GM12801 (cell line): ENCODE results near the gene RRAS.

Experiments
- TF ChIP-seq, protein P1 (sequence below): IDR thresholded peaks from one replicate; pipeline ENCODE4 v1.5.1; 2011; ENCODE audit warnings: control low read depth; ENCODE audit not compliant: insufficient read length; ENCODE audit errors: extremely low read depth

The RRAS gene

DNA sequence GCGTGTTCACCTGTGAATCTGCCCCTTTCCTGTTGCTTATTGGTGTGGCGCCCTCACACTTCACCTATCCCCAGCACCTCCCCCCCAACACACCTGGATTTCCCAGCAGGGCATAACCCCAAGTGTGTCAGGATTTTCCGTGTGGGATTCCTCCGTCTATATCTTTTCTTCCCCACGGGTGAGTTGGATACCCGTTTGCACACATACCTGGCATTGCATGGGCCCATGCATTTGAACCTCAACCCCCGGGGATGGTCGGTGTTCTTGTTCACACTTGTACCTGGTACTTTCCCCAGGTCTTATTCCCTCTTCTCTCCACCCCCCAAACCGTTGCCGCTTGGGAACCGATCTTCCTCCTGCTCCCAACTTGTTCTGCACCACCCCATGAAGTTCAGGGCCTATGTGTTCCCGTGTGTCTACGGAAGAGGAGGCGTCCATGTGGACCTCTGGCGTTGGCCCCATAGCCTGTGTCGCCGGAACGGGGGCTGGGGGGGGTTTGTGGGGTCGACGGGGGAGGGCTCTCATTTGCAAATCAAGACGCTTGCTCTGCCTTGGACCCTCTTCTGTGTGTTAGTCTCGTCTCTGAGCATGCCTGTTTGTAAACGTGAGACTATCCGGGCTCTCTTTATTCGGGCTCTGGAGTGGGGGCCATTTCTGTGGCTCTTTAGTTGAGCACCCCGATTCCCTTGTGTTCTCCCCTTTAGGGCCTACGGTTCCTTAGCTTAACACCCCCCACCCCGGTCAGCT lies 47.3 kb downstream of the RRAS start:
- TF ChIP-seq, protein P1, sequence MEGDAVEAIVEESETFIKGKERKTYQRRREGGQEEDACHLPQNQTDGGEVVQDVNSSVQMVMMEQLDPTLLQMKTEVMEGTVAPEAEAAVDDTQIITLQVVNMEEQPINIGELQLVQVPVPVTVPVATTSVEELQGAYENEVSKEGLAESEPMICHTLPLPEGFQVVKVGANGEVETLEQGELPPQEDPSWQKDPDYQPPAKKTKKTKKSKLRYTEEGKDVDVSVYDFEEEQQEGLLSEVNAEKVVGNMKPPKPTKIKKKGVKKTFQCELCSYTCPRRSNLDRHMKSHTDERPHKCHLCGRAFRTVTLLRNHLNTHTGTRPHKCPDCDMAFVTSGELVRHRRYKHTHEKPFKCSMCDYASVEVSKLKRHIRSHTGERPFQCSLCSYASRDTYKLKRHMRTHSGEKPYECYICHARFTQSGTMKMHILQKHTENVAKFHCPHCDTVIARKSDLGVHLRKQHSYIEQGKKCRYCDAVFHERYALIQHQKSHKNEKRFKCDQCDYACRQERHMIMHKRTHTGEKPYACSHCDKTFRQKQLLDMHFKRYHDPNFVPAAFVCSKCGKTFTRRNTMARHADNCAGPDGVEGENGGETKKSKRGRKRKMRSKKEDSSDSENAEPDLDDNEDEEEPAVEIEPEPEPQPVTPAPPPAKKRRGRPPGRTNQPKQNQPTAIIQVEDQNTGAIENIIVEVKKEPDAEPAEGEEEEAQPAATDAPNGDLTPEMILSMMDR: no peak

DNA sequence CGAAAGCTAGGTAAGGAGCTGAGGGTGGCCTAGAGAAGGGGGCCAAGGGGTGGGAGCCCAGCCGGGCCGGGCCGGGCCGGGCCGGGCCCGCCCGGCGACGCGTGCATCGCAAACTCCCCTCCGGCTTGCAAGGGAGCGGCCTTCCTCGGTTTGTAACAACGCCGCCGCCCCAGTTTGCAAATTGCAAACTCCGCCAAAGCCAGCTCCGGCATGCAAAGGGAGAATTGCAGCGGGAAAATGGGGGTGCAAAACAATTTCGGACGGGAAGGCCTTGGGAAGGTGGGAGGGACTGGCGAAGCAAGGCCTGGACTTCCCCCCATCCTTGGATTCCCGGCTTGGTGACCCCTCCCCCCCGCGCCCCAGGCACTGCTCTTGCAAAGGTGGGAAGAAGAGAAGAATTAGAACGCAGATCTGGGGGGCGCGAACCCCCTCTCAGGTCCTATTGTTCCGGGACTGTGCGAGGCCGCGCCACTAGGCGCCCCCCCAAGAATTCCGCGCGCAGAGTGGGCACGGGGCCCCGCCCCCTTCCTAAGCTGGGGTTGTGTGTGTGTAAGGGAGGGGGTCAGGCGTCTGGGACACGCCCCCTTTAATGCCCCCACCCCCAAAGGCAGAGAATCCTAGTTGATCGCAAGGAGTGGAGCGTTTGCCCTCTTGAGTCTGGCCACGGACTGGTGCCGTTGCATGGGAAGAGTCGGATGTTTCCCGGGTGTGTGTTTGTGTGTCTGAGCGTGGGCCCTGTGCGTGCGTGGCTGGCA lies 48.0 kb downstream of the RRAS start:
- TF ChIP-seq, protein P1: no peak

- TF ChIP-seq, protein P1: no peak
These were observed 48.8 kb downstream of the RRAS start, which contains the start of gene PRR12 for GRCh38 chr19:49590971-49591730. Gene PRR12, plus strand, starts transcription at chr19:49591182. Its CDS starts 473 bp downstream, at chr19:49591655.

DNA sequence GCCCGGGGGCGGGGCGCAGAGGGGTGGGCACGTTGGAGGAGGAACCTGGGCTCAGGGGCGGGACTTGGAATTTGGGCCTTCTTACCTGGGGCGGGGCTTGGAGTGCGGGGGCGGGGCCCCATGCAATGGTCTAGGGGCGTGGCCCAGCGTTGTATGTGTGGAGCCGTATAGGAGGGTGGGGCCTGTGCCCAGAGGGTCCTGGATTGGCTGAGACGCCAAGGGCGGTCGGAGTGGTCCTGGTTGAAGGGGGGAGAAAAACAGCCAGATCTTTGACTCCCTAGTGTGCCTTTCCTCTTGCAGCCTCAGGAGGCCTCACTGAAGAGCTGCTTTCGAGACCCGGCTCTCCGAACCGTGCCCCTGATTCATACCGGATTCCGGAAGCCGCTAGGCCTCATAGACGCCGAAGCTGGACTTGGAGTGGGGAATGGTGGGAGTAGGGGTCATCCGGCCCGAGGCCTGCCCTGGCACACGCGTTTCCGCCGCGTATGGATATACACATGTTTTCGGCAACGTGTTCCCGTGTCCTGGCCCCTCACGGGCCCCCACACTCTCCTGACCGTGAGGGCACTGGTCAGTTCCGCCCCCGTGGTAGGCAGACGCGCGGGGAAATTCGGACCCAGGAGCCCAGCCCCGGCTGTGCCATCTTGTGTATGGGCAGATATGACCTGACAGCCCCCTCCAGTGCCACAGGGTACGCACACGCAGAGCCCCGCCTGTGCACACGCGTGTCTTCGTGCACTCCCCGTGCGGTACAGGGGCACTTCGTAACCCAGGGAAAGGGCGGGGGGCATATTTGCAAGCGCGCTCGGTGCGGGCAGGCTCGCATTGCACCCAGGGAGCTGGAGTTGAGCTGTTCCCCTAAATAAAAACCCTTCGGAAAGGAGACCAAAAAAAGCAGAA lies 49.6 kb downstream of the RRAS start:
- TF ChIP-seq, protein P1: no peak

GRCh38 chr19:49589502-49589905 lies 50.4 kb downstream of the RRAS start:
- TF ChIP-seq, protein P1: no peak

DNA sequence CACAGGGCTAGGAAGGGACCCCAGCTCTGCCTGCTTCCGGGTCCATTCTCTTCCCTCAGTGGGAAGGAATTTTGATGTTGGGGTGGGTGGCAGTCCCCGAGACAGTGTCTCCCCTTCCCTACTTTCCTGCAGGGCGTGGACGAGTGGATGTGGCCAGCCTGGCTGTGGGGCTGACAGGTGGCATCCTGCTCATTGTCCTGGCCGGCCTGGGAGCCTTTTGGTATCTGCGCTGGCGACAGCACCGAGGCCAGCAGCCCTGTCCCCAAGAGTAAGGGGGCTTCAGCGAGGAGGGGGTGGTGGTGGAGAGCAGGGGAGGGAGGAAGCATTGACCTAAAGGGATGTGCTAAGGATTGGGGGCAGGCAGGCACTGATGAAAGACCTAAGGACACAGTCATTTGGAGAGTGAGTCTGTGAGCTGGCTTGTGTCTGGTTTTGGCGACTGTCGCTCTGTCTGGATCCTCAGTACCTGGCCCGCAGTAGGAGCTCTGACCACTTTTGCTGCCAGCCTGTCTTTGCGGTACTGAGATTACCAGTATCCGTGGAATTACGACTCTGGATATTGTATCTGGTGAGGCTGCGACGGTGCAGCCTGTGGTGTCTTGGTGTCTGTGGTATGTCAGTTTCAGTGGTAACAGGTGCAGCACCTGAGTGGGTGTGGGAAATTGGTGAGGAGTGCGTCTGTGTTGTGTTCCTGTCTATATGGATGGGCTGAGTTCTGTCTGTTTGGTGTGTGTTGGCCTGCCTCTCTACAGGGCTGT lies 51.4 kb downstream of the RRAS start:
- TF ChIP-seq, protein P1: no peak
